SJCRH30 (cell line): ENCODE measurements around the gene TANGO2. TPM values are rescaled to one million over a fixed set of nuclear protein-coding genes. Genes with fewer than 3 reads are reported as not detected.

ENCODE experiments used
- DNase-seq, 2 experiments: peaks; one replicate each; pipeline ENCODE4 v3.0.0-alpha.2; 2015 to 2020
- H3K27ac ChIP-seq: fragments of 250-450 bp; sonication (Bioruptor Pico); 2 replicates; pipeline ENCODE4 v1.5.1; 2020; ENCODE audit warnings: mild to moderate bottlenecking, moderate library complexity
- H3K27me3 ChIP-seq: fragments of 250-450 bp; sonication (Bioruptor Pico); 2 replicates; pipeline ENCODE4 v1.5.1; 2020; ENCODE audit warnings: mild to moderate bottlenecking, moderate library complexity
- H3K36me3 ChIP-seq: fragments of 250-450 bp; sonication (Bioruptor Pico); 2 replicates; pipeline ENCODE4 v1.5.1; 2020; ENCODE audit warnings: mild to moderate bottlenecking, moderate library complexity
- H3K4me1 ChIP-seq: fragments of 250-450 bp; sonication (Bioruptor Pico); 2 replicates; pipeline ENCODE4 v1.5.1; 2020; ENCODE audit warnings: mild to moderate bottlenecking, moderate library complexity
- H3K4me3 ChIP-seq: fragments of 250-450 bp; sonication (Bioruptor Pico); 2 replicates; pipeline ENCODE4 v1.5.1; 2020; ENCODE audit warnings: mild to moderate bottlenecking, moderate library complexity
- H3K9me3 ChIP-seq: fragments of 250-450 bp; sonication (Bioruptor Pico); replicated peaks from 2 replicates; pipeline ENCODE4 v1.5.1; 2020; ENCODE audit warnings: mild to moderate bottlenecking, moderate library complexity
- total RNA-seq: library from RNA; depleted of rRNA; stranded (reverse); fragments of >200 nt; shearing (Covaris generic); gene quantifications from 2 replicates; pipeline ENCODE4 v1.2.3, GENCODE V29; 2014

The TANGO2 gene
- total RNA-seq, 1 experiment from 2014 or later, result 9.4 TPM

DNA sequence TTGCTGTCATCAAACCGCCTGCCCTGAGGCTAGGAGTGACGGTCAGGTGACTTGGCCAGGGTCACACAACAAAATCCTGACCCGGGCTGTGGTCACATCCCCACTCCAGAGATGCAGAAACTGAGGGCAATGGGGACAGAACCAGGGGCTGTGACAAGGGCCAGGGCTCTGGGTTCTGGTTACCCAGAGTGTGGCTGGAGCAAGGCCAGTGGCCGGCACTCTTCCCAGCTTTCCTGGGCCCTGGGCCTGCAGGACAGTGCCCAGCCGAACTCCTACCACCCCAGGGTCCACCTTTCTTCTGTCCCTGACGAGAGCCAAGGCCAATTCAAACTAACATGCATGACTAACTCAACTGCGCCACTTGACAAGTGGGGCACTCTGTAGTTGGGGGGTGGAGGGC lies 40.1 kb upstream of the TANGO2 start:
- Histone ChIP-seq H3K27me3 (no peaks in the 10 kb centered on the region), H3K27ac (no peak overlapping the region), H3K4me1 (peaks cover 20% of the 10 kb centered on the region), H3K4me3 (no peak overlapping the region), H3K9me3 (no peaks in the 10 kb centered on the region), H3K36me3 (no peaks in the 10 kb centered on the region)
- DNase-seq, result no peak

DNA sequence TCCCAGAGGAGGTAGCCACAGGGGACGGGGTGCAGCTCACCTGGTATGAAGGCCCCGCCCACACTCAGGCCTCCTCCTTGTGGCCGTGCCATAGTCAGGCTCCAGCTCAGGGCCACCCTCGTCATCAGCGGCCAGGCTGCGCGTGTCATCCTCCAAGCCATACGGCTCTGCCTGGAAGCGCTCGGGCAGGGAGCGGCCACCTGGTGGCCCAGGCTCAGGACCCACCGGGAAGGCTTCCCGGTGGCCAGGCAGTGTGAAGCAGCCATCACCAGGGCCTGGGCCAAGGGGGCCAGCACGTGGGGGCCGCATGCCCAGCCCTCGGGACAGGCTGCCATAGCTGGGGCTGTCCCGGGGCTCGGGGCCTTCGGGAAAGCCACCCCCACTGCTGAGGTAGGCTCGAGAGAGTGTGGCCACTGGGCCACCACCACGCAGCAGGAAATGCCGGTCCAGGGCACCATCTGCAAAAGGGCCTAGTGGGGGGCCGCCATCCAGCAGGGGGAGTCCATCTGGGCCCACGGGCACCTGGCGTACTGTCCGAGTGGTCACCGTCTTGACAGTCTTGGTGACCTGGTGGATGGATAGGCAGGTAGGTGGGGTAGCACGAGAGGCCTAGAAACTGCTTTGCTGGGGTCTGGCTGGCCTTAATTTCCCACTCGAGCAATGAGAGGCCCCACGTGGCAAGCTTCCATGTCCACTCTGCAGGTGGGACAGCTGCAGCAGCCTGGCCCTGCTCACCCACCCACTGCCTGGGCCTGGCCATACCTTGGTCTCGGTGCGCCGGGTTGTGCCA lies 39.5 kb upstream of the TANGO2 start:
- no peaks in the 10 kb centered on the region for H3K9me3 ChIP-seq
- no peaks in the 10 kb centered on the region for H3K36me3 ChIP-seq
- no peak for DNase-seq
- H3K27ac ChIP-seq, result no peak overlapping the region
- no peak overlapping the region for H3K4me3 ChIP-seq
- no peaks in the 10 kb centered on the region for H3K27me3 ChIP-seq
- H3K4me1 ChIP-seq, result peaks cover 26% of the 10 kb centered on the region

DNA sequence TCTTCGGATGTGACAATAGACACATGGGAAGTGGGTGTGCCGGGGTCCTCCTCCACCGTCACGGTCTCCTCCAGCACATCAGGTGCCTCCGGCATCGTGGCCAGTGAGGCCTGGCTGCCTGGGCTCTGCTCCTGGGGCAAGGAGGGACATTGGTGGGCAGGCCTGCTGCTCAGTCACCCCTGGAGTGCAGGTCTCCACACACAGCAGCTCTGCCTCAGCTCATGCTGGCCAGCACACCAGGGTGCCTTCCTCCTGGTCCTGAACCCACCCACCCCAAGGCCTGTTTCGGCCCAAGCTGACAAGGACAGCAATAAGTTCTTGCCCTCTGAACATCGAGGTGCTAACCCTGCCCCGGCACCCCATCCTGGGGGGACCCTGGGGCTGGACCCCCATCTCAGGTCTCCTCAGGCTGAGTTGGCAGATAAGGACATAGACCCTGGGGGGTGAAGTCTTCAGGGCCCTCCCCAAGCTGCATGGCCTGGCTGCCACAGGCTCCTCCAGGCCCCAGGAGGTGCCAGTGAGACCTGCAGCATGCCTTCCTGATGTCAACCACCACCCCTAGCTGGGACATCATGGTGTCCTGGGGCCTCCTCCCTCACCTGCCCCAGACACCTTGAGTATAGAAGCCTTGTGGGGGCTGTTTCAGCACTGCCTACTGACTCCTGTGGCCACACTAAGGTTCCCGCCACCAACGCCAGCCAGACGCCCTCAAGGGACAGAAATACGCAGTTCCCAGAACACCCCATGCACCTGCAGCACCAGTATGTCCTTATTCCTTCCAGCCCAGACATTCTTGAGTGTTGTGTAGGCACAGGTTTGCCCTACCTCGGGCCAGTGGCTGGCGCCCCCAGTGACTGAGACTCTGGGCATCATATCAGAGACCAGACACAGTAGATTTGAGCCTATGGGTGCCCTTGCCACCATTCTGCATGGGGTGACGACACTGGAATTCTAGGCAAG lies 38.7 kb upstream of the TANGO2 start:
- Histone ChIP-seq H3K4me1 (peaks cover 26% of the 10 kb centered on the region), H3K27me3 (no peaks in the 10 kb centered on the region), H3K27ac (no peak overlapping the region), H3K4me3 (no peak overlapping the region), H3K36me3 (no peaks in the 10 kb centered on the region), H3K9me3 (no peaks in the 10 kb centered on the region)
- no peak for DNase-seq

DNA sequence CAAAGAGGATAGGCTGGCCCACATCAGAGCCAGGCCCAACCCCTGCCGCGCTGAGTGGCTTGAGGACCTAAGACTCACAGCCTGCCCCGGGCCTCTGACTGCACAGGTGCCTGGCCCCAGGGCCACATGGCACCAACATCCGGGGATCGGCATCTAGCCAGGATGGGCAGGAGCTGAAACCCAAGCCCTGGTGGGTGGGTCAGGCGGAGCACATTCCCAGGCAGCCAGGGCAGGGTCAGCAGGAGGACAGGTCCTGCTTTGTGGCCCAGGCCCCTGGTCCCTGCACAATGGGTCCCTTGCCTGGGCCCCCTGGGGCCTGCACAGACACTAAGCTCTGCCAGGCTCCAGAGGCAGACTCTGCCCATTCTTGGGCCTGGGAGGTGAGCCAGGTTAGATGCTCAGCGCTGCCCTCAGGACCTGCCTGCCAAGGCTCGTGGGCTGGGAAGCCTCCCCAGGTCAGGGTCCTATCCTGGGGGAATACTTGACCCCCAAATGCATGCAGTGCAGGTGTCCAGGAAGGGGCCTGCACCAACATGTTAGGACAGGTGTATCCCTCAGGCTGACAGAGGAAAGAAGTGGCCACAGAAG lies 37.8 kb upstream of the TANGO2 start:
- Histone ChIP-seq H3K27ac (no peak overlapping the region), H3K9me3 (no peaks in the 10 kb centered on the region), H3K36me3 (no peaks in the 10 kb centered on the region), H3K27me3 (no peaks in the 10 kb centered on the region), H3K4me3 (no peak overlapping the region), H3K4me1 (peaks cover 26% of the 10 kb centered on the region)
- DNase-seq, result no peak

DNA sequence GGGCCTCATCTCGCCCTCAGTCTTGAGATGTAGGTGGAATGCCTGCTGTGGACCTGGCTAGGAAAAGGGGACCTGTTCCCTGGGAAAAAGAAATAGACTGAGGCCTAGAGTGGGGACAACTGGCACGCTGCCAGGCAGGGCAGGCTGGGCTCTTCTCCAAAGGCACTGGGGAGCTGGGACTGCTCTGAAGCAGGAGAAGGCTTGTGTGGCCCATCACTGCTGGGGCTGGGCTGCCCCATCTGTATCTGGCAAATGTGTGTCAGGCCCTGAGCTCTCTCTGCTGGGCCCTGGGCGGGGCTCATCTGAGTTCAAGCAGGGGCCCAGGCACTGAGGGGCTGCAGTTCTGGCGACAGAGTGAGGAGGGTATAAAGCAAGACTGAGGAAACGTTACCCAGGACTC lies 37.2 kb upstream of the TANGO2 start:
- no peak overlapping the region for H3K27ac ChIP-seq
- H3K36me3 ChIP-seq, result no peaks in the 10 kb centered on the region
- DNase-seq, result peak in 1 of 2 experiments; percentile 49
- H3K4me3 ChIP-seq, result no peak overlapping the region
- H3K4me1 ChIP-seq, result peaks cover 26% of the 10 kb centered on the region
- no peaks in the 10 kb centered on the region for H3K27me3 ChIP-seq
- H3K9me3 ChIP-seq, result no peaks in the 10 kb centered on the region

DNA sequence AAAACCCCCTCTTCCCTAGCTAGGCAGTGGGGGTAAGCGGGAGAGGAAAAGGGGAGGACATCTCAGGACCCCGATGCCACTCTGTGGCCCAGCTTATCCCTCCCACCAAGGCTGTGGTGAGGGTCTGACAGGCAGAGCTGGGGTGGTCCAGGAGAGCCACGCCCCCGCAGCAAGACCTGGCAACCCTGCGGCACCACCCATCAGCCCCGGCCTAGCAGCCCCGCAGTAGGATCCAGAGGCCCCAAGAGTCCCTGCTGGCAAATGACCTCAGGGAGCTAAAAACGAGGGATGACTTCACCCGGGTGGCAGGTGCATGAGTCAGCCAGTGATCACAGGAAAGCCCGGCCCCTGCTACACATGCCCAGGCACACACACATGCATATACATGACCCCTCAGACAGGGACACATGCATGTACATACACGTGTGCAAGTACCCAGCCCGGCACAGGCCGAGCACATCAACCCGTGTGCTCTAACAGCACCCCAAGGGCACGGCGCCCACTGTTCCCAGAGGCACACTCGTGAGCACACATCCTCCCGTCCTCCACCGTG lies 36.6 kb upstream of the TANGO2 start:
- Histone ChIP-seq H3K27ac (no peak overlapping the region), H3K4me1 (peaks cover 26% of the 10 kb centered on the region)
- peak; percentile 77 to 78 for DNase-seq

GRCh38 chr22:19984851-19985811 lies 35.8 kb upstream of the TANGO2 start:
- Histone ChIP-seq H3K4me1 (peaks cover 26% of the 10 kb centered on the region), H3K36me3 (no peaks in the 10 kb centered on the region), H3K27ac (no peak overlapping the region), H3K4me3 (no peak overlapping the region), H3K27me3 (no peaks in the 10 kb centered on the region), H3K9me3 (no peaks in the 10 kb centered on the region)
- no peak for DNase-seq

More for the DNA sequence above, 36.6 kb upstream of the TANGO2 start:
- Histone ChIP-seq H3K9me3 (no peaks in the 10 kb centered on the region), H3K27me3 (no peaks in the 10 kb centered on the region), H3K36me3 (no peaks in the 10 kb centered on the region), H3K4me3 (no peak overlapping the region)

DNA sequence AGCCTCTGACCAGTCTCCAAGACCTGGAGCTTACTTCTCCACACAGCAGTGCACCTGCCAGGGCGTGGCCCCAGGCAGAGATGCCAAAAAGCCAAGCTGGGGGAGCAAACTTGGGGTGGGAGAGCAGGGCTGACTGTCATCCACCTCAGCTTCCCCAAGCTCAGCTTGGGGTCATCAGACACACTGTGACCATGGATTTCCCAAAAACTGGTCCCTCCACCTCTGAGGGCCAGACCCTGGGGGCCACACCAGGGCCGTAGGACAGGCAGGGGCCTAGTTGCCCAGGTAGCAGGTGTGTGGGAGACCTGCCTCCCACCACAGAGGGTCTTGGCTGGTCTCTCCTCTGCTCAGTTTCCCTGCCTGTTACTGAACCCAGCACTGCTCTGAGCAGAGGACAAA lies 34.9 kb upstream of the TANGO2 start:
- Histone ChIP-seq H3K27ac (no peak overlapping the region), H3K4me1 (peaks cover 31% of the 10 kb centered on the region)

GRCh38 chr22:19986410-19987341 lies 34.2 kb upstream of the TANGO2 start:
- peak; percentile 78 for DNase-seq
- no peak overlapping the region; the same call in 1 of the 2 replicates for H3K27ac ChIP-seq
- no peaks in the 10 kb centered on the region for H3K36me3 ChIP-seq
- peak overlapping the region; percentile 66 for H3K4me3 ChIP-seq
- H3K4me1 ChIP-seq, result peaks cover 37% of the 10 kb centered on the region
- no peaks in the 10 kb centered on the region for H3K9me3 ChIP-seq
- H3K27me3 ChIP-seq, result no peaks in the 10 kb centered on the region

More for the DNA sequence above, 34.9 kb upstream of the TANGO2 start:
- Histone ChIP-seq H3K4me3 (peak overlapping the region; percentile 66), H3K9me3 (no peaks in the 10 kb centered on the region), H3K27me3 (no peaks in the 10 kb centered on the region), H3K36me3 (no peaks in the 10 kb centered on the region)
- DNase-seq, result no peak

DNA sequence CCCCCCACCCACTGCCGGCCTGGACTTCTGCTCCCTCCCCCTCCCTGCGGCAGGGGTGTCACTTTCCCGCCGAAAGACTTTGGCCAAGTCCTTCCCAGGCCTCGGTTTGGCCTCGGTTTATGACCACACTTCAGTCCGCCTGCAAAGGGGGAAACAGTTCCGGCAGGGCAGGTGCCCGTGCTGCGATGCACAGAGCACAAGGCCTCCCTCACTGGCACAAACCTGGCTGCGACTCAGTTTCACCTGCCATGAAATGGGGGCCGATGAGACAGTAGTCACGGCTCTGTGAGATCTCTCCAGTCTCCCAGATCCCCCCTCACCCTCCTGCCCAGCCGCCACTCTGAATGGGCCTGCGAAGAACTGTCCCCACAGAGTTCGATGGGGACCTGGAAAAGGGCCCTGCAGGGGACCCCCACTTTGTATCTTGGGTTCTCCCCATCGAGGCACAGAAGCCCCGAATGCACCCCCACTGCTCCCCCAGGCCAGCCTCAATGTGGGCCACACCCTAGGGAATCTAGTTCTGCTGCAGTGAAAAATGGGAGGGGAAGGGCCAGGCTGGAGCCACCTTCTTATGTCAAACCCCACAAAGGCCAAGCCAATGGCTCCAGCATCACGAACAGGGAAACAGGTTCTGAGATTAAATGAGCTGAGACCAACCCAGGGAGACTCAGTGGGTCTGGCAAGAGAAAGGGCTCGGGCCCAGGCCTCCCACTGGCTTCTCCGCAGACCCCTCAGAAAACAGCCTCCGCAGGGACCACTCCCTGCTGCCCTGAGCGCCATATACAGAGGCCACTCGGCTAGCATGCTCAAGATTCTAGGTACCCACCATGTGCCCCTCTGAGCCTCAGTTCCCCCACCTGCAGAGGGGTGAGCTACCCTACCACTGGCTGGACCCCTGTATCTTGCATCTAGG lies 33.3 kb upstream of the TANGO2 start:
- Histone ChIP-seq H3K27me3 (no peaks in the 10 kb centered on the region), H3K9me3 (no peaks in the 10 kb centered on the region), H3K4me3 (no peak overlapping the region), H3K27ac (no peak overlapping the region), H3K36me3 (no peaks in the 10 kb centered on the region), H3K4me1 (peaks cover 44% of the 10 kb centered on the region)
- no peak for DNase-seq

DNA sequence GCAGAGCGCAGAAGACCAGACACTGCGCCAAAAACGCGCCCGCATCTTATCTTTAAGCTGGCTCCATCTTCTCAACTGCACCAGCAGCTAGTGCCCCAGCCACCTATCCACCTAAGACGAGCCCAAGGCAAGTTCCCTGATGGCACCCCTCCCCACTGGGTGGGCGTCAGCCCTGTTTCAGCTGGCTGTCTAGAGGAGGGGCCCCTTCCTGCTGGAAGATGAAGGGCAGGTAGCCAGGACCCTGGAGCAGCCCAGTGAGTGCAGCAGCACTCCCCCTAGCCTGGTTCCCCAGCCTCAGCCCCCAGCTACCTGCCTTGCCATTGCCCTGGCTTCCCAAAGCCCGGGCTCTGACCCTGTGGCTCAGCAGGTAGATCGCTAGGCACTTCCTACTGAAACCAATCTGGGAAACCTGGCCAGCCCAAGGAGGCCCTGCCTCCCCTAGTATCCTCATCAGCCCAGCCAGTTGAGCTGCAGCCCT lies 32.5 kb upstream of the TANGO2 start:
- Histone ChIP-seq H3K27ac (no peak overlapping the region), H3K9me3 (no peaks in the 10 kb centered on the region), H3K36me3 (no peaks in the 10 kb centered on the region), H3K4me3 (no peak overlapping the region), H3K4me1 (peaks cover 41% of the 10 kb centered on the region), H3K27me3 (no peaks in the 10 kb centered on the region)
- no peak for DNase-seq
